Measurements from ENCODE around the gene MACROD2.

Gene MACROD2

DNA sequence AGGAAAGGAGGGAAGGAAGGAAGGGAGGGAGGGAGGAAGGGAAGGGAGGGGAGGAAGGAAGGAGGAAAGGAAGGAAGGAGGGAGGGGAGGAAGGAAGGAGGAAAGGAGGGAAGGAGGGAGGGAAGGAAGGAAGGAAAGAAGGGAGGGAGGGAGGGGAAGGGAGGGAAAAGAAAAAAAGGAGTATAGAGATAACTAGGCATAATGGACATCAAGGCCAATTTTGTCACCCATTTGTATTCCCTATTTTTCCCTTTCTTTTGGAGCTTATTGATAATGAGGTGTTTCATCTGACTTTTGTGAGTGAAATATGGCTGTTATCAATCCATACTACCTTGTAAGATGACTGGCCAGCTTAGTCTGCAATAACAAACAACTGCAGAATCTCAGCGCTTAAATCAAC is 624.1 kb downstream of the MACROD2 start:
- TF ChIP-seq, protein P1, sequence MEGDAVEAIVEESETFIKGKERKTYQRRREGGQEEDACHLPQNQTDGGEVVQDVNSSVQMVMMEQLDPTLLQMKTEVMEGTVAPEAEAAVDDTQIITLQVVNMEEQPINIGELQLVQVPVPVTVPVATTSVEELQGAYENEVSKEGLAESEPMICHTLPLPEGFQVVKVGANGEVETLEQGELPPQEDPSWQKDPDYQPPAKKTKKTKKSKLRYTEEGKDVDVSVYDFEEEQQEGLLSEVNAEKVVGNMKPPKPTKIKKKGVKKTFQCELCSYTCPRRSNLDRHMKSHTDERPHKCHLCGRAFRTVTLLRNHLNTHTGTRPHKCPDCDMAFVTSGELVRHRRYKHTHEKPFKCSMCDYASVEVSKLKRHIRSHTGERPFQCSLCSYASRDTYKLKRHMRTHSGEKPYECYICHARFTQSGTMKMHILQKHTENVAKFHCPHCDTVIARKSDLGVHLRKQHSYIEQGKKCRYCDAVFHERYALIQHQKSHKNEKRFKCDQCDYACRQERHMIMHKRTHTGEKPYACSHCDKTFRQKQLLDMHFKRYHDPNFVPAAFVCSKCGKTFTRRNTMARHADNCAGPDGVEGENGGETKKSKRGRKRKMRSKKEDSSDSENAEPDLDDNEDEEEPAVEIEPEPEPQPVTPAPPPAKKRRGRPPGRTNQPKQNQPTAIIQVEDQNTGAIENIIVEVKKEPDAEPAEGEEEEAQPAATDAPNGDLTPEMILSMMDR (IDR thresholded peaks at IDR 0.05; ENCODE audit: extremely low read depth, missing control alignments) = no peak
- DNase-seq (ENCODE audit: low spot score) = no peak

DNA sequence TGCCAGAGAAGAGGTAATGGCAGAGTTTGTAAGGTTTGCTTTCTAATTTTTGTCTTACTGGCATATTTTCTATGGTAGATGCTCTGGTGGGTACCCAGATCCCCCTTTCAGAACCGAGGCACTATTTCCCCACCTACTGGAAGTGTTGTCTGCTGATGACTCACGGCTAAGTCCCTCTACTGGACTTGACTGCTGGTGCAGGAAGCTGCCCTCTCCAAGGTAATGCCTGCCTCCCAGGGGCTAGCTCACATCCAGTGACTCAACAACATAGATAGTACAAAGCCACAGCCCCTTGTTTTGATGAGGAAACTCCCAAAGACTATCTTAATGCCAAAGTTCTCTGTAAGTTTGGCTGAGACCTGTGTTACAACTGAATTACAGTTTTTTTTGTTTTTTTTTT is 627.5 kb downstream of the MACROD2 start:
- DNase-seq (ENCODE audit: low spot score) = no peak
- TF ChIP-seq, protein P1 (IDR thresholded peaks at IDR 0.05; ENCODE audit: extremely low read depth, missing control alignments) = no peak

DNA sequence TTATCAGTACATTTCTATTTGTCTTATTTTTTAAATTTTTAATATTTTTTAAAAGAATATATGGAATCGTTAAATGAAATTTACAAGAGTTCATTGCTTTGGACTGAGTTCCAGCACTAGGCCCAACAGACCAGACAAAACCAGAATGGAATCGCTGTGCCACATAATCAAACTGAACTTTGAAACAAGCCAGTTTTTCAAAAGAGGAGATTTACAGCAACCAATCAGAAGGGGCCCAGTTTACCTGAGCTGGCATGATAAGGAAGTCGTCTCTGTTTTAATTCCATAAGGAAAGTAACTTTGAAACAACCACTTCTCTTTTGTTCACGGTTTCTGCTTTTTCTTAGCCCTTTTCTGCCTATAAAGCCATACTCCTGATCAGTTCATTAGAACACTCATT is 635.7 kb downstream of the MACROD2 start:
- DNase-seq (ENCODE audit: low spot score) = no peak
- TF ChIP-seq, protein P1 (IDR thresholded peaks at IDR 0.05; ENCODE audit: extremely low read depth, missing control alignments) = no peak

DNA sequence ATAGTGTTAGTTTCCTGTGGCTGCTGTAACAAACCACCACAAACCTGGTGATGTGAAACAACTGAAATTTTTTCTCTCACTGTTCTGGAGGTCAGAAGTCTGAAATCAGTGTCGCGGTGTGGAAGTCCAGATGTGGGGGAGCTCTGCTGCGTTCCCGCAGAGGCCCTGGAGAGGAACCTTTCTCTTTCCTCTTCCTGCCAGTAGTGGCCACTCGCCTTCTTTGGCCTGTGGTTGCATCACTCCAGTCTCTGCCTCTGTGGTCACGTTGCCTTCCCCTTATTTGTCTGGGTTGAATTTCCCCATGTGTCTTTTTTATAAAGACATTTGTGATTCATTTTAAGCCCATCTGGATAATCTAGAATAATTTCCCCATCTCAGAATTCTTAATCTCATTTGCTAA is 637.6 kb downstream of the MACROD2 start:
- DNase-seq (ENCODE audit: low spot score) = no peak

DNA sequence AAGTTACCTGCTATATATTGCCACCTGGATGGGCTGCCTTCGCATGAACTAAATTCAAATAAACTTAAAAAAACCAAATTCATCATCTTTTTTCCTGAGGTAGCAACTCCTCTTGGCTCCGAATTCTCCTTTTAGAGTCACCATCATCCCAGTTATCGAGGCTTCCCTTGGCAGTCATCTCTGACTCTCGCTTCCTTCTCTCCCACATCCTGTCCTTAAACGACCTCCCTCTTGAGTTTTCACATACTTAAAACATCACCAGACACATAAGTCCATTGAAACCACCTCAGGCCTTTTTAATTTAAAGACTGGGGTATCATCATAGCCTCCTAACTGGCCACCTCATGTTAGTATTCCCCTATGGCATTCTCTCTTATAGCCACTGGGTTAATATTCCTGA is 638.2 kb downstream of the MACROD2 start:
- TF ChIP-seq, protein P1 (IDR thresholded peaks at IDR 0.05; ENCODE audit: extremely low read depth, missing control alignments) = no peak
- no peak for DNase-seq (ENCODE audit: low spot score)

More for the DNA sequence above, 637.6 kb downstream of the MACROD2 start:
- TF ChIP-seq, protein P1 (IDR thresholded peaks at IDR 0.05; ENCODE audit: extremely low read depth, missing control alignments) = no peak

DNA sequence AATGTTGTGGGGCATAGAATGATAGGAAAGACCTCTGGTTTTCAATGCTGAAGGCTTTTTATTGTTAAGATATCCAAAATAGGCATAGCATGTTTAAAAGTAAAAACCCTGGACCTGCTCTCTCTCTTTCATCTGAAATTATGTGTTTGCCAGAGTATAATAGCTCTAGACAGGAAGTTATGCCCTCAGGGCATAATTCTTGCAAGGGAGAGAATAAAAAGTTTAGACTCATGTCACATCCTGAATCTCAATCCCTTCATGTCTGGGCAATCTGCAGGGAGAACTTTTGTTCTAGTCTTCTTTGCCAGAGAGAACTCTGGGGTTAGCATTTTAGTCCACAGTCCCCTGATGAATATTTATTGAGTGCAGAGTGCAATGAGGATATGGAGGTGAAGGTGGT is 639.3 kb downstream of the MACROD2 start:
- DNase-seq (ENCODE audit: low spot score) = no peak
- TF ChIP-seq, protein P1 (IDR thresholded peaks at IDR 0.05; ENCODE audit: extremely low read depth, missing control alignments) = no peak

DNA sequence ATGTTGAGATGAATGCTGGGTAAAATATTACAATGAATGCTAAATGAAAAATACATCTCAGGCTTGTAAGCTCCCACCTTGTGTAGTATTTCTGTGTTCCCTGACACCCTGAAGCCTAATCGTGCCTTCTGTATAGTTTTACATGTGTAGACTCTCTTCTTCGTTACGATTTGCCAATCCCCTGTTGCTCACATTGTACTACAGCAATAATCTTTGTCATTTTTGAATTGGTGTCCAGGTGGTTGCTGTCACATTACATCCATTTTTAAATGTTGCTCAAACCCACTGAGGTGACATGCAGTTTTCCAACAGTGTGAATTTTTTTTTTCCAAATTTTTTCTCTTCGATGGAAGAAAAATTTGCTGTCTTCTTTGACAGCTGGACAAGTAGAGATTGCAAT is 642.1 kb downstream of the MACROD2 start:
- no peak for DNase-seq (ENCODE audit: low spot score)
- TF ChIP-seq, protein P1 (IDR thresholded peaks at IDR 0.05; ENCODE audit: extremely low read depth, missing control alignments) = no peak
